GM13977 (cell line): Measurements from ENCODE around the gene GULP1.
"Not testable (repeated sequence)": the region's sequence is repeated elsewhere in the genome, so short reads cannot be mapped to it uniquely, and the experiment has no call there.

Experiments used
- DNase-seq: peaks from one replicate; pipeline ENCODE4 v3.0.0; 2012; ENCODE audit warnings: low spot score
- in situ Hi-C: fragments of 300-500 bp; cut with MboI; formaldehyde crosslinking; loops from one replicate; pipeline ENCODE4 v1.12.0; 2022; ENCODE audit warnings: low sequenced_read_pairs, low pct_unique_long_range_greater_than_20kb, mixed read lengths, inconsistent platforms; ENCODE audit not compliant: unreplicated experiment
- TF ChIP-seq, protein P1 (sequence below): IDR thresholded peaks from 2 replicates; pipeline ENCODE4 v1.5.1; 2012; ENCODE audit warnings: mild to moderate bottlenecking, control low read depth; ENCODE audit not compliant: insufficient read depth; ENCODE audit errors: extremely low read depth, missing control alignments

GULP1 gene

DNA sequence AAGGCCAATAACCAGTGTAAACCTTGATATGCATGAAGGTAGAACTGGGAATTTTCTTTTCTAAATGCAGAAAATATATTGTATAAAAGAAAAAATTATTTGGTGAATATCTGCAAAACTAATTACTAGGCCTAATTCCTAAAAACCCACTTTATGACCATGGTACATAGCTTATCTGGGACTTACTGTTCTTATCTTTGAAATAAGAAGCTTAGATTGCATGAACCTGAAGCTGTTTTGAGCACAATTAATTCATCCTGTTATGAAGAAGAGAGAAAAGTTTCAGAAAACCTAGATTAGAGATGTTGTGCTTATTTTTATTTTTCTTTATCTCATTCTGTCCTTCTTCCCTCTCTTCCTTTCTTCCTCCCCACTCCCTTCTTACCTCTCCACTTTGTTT lies 235.0 kb downstream of the GULP1 start:
- DNase-seq = no peak
- TF ChIP-seq, protein P1, sequence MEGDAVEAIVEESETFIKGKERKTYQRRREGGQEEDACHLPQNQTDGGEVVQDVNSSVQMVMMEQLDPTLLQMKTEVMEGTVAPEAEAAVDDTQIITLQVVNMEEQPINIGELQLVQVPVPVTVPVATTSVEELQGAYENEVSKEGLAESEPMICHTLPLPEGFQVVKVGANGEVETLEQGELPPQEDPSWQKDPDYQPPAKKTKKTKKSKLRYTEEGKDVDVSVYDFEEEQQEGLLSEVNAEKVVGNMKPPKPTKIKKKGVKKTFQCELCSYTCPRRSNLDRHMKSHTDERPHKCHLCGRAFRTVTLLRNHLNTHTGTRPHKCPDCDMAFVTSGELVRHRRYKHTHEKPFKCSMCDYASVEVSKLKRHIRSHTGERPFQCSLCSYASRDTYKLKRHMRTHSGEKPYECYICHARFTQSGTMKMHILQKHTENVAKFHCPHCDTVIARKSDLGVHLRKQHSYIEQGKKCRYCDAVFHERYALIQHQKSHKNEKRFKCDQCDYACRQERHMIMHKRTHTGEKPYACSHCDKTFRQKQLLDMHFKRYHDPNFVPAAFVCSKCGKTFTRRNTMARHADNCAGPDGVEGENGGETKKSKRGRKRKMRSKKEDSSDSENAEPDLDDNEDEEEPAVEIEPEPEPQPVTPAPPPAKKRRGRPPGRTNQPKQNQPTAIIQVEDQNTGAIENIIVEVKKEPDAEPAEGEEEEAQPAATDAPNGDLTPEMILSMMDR = no peak
- in situ Hi-C loops = no loop called here

DNA sequence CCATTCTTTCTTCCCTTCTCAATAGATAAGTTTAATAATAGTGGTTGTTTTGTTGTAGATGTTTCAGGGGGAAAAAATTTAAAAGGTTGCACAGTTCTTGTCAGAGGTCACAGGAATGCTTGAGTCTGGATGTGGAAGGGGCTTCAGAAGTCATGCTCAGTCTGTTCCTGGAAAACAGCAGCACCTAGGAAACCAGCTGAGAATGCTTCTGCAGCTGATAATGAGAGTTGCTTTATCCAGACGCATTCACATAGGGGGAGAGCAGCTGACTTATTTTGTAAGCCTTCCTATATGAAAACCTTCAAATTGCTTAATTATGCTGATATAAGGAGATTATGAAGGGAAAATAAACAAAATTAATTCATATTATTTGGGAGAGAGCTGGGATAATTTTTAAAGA lies 235.5 kb downstream of the GULP1 start:
- in situ Hi-C loops = no loop called here
- DNase-seq = no peak
- TF ChIP-seq, protein P1 = no peak

DNA sequence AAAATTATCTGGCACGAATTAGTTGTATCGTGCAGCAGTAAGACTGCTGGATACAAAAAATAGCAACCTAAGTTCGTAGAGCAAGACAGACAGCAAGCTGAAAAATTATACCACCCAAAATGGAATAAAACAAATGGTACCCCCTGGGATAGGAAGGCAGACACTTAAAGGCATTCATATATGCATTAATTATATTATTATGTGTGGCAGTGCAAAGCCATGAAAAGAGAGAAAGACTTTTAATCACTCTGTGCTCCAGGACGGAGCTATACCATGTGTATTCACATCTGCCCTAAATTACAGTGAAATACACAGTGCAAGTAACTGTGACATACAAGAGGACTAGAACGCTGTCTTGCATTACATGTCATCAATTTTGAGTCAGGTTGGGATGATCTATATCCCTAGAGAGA lies 235.9 kb downstream of the GULP1 start:
- in situ Hi-C loops = no loop called here

DNA sequence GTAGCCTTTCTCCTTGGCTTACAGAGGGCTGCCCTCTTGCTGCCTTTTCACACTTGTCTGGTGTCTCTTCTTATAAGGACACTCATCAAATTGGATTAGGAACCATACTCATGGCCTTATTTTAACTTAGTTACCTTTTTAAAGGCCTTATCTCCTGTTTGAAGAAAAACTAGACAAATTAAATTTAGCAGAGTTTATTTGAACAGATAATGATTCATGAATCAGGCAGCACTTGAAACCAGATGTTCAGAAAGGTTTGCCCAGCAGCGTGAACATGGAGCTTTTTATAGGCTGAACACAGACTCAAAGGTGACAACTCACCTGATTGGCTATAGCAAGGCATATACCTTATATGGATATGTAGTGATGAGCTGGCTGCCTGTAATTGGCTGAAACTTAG lies 238.0 kb downstream of the GULP1 start:
- in situ Hi-C loops = no loop called here
- DNase-seq = no peak
- TF ChIP-seq, protein P1 = no peak

More for the DNA sequence above, 235.9 kb downstream of the GULP1 start:
- DNase-seq = no peak
- TF ChIP-seq, protein P1 = no peak

DNA sequence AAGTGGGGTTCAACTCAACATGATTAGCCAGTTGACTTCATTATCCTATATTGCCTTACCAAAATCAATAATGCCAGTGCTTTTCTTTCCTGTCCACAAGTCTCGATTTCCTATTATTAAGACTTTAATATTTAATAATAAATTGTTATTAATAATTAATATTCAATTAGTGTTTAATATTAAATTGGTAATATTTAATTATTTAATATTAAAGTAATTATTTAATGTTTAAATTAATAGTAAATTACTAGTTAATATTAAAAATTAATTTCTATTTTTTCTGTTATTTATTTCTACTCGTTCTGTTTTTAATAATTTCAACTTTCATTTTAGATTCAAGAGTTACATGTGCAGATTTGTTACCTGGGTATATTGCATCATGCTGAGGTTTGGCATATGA lies 243.2 kb downstream of the GULP1 start:
- DNase-seq = no peak
- TF ChIP-seq, protein P1 = no peak
- in situ Hi-C loops = no loop called here

DNA sequence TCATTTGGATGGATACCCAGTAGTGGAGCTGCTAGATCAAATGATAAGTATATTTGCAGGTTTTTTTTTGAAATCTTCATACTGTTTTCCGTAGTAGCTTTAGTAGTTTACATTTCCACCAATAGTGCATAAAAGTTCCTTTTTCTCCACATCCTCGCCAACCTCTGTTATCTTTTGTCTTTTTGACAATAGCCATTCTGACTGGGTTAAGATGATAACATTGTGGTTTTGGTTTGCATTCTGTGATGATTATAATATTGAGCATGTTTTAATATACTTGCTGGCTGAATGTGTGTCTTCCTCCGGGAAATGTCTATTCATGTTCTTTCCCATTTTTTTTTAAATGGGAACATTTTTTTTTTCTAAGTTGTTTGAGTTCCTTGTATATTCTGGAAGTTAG lies 260.0 kb downstream of the GULP1 start:
- TF ChIP-seq, protein P1 = no peak
- DNase-seq = no peak

DNA sequence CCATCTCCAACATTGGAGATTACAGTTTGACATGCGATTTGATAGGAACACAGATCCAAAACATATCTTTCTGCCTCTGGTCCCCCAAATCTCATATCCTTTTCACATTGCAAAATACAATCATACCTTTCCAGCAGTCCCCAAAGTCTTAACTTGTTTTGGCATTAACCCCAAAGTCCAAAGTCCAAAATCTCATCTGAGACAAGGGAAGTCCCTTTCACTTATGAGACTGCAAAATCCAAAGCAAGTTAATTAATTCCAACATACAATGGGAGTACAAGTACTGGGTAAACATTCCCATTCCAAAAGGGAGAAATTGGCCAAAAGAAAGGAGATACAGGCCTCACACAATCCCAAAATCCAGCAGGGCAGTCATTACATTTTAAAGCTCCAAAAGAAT lies 265.4 kb downstream of the GULP1 start:
- in situ Hi-C loops = no loop called here
- DNase-seq = no peak
- TF ChIP-seq, protein P1 = no peak

More for the DNA sequence above, 260.0 kb downstream of the GULP1 start:
- in situ Hi-C loops = no loop called here

DNA sequence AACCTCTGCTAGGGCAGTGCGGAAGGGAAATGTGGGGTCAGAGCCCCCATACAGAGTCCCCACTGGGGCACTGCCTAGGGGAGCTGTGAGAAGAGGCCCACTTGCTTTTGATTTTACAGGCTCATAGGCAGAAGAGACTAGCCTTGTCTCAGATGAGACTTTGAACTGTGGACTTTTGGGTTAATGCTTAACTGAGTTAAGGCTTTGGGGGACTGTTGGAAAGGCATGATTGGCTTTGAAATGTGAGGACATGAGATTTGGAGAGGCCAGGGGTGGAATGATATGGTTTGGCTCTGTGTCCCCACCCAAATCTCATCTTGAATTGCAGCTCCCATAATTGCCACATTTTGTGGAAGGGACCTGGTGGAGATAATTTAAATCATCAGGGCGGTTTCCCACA lies 267.8 kb downstream of the GULP1 start:
- DNase-seq, in situ Hi-C loops: not testable (repeated sequence)
